ENCODE data around the gene MYBPHL. TPM values are rescaled to one million over a fixed set of nuclear protein-coding genes. Genes with fewer than 3 reads are reported as not detected.
A peak's percentile ranks its signal among the peaks of the same experiment; 100 is the strongest.

Gene MYBPHL
- total RNA-seq, 4 donors from 2014 or later, result not detected

- TF ChIP-seq, protein P1, sequence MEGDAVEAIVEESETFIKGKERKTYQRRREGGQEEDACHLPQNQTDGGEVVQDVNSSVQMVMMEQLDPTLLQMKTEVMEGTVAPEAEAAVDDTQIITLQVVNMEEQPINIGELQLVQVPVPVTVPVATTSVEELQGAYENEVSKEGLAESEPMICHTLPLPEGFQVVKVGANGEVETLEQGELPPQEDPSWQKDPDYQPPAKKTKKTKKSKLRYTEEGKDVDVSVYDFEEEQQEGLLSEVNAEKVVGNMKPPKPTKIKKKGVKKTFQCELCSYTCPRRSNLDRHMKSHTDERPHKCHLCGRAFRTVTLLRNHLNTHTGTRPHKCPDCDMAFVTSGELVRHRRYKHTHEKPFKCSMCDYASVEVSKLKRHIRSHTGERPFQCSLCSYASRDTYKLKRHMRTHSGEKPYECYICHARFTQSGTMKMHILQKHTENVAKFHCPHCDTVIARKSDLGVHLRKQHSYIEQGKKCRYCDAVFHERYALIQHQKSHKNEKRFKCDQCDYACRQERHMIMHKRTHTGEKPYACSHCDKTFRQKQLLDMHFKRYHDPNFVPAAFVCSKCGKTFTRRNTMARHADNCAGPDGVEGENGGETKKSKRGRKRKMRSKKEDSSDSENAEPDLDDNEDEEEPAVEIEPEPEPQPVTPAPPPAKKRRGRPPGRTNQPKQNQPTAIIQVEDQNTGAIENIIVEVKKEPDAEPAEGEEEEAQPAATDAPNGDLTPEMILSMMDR (IDR thresholded peaks at IDR 0.05), result no peak
- no peak for TF ChIP-seq POLR2A (IDR thresholded peaks at IDR 0.05)
- no peak overlapping the region for H3K4me3 ChIP-seq
- H3K9me3 ChIP-seq, result no peaks in the 10 kb centered on the region
- H3K36me3 ChIP-seq, result peaks cover 0 to 76% (median 0%) of the 10 kb centered on the region in 3 donors
- H3K4me1 ChIP-seq, result peaks cover 0 to 9% (median 0%) of the 10 kb centered on the region in 4 donors
- H3K27me3 ChIP-seq, result no peaks in the 10 kb centered on the region
- H3K27ac ChIP-seq, result no peak overlapping the region
- DNase-seq, result no peak
These were observed 8.5 kb upstream of the MYBPHL start for GRCh38 chr1:109315288-109315687.

GRCh38 chr1:109314795-109315194, 8.0 kb upstream of the MYBPHL start:
- Histone ChIP-seq H3K27ac (no peak overlapping the region), H3K4me3 (no peak overlapping the region), H3K4me1 (peaks cover 0 to 9% (median 0%) of the 10 kb centered on the region in 4 donors), H3K36me3 (peaks cover 0 to 71% (median 0%) of the 10 kb centered on the region in 3 donors), H3K9me3 (no peaks in the 10 kb centered on the region), H3K27me3 (no peaks in the 10 kb centered on the region)
- DNase-seq, result no peak
- no peak for TF ChIP-seq POLR2A (IDR thresholded peaks at IDR 0.05)
- TF ChIP-seq, protein P1 (IDR thresholded peaks at IDR 0.05), result no peak

DNA sequence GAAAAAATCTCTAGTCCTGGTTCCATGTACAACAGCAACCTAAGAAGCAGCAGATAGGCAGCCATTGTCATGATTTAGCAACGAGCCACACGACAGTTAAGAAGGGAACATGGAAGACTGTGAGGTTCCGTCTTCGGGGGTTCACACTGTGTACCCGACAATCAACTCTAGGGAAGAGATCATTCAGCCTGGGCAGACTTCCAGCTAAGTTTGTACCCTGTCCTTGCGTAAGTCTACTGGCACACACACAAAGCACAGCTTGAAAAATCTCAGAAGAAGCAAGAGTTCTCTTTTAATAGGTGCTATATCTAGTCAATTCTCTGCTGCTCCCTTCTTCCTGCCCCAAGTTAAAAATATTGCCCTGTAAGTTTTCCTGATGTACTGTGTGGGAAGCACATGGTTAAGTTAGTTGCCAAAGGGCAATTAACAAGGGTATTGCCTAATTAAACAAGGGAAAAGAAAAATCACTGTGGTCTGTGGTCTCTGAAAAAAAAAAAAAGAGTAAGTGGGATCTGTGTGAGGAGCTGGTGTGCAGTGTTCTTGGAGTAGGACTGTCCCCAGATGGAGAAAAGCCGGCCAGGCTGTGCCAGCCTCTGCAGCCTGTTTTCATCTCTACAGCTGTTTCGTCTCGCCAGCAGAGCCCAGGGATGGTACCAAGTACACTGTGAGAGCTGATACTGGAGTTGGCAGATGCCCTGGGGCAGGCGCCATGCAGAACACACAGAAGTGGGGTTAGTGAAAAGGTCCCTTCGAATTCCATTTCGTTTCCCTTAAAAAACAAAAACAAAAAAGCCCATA, 6.4 kb upstream of the MYBPHL start:
- Histone ChIP-seq H3K27me3 (no peaks in the 10 kb centered on the region), H3K27ac (no peak overlapping the region), H3K4me3 (no peak overlapping the region), H3K4me1 (peaks cover 0 to 9% (median 0%) of the 10 kb centered on the region in 4 donors), H3K9me3 (no peaks in the 10 kb centered on the region), H3K36me3 (peaks cover 0 to 56% (median 0%) of the 10 kb centered on the region in 3 donors)
- DNase-seq, result peak in 1 of 3 donors; percentile 57
- TF ChIP-seq, protein P1 (IDR thresholded peaks at IDR 0.05), result no peak
- TF ChIP-seq POLR2A (IDR thresholded peaks at IDR 0.05), result no peak

DNA sequence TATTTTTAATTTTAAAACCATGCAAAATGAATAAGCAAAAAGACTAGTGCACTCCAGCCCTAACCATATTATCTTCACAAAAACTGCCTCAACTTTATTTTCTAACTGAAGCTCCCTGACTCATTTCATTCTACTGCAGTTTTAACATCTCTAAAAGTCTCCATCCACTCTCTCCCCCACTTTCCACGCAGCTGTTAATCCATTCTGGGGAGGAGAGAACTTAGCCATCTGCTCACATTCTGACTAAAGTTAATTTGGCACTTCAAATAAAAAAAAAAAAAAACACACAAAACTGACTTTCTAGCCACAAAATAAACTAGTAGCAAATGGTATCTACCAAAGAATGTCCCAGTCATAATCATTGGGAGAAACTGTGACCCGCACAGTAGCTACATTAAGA, 5.4 kb upstream of the MYBPHL start:
- Histone ChIP-seq H3K27ac (no peak overlapping the region), H3K36me3 (peaks cover 0 to 47% (median 0%) of the 10 kb centered on the region in 3 donors), H3K4me1 (peaks cover 0 to 17% (median 0%) of the 10 kb centered on the region in 4 donors), H3K27me3 (no peaks in the 10 kb centered on the region), H3K4me3 (no peak overlapping the region), H3K9me3 (no peaks in the 10 kb centered on the region)
- TF ChIP-seq POLR2A (IDR thresholded peaks at IDR 0.05), result no peak
- TF ChIP-seq, protein P1 (IDR thresholded peaks at IDR 0.05), result no peak
- no peak for DNase-seq

GRCh38 chr1:109309347-109309746, 2.5 kb upstream of the MYBPHL start:
- Histone ChIP-seq H3K27me3 (no peaks in the 10 kb centered on the region), H3K4me1 (peaks cover 0 to 24% (median 0%) of the 10 kb centered on the region in 4 donors), H3K27ac (no peak overlapping the region), H3K4me3 (no peak overlapping the region), H3K36me3 (peaks cover 0 to 21% (median 0%) of the 10 kb centered on the region in 3 donors), H3K9me3 (no peaks in the 10 kb centered on the region)
- DNase-seq, result no peak
- no peak for TF ChIP-seq POLR2A (IDR thresholded peaks at IDR 0.05)
- TF ChIP-seq, protein P1 (IDR thresholded peaks at IDR 0.05), result no peak
